ENCODE results near the gene CXCL3. TPM values are rescaled to one million over a fixed set of nuclear protein-coding genes. Genes with fewer than 3 reads are reported as not detected.

CXCL3 gene
- total RNA-seq, 1 donor from 2014 or later: 1.4 TPM

DNA sequence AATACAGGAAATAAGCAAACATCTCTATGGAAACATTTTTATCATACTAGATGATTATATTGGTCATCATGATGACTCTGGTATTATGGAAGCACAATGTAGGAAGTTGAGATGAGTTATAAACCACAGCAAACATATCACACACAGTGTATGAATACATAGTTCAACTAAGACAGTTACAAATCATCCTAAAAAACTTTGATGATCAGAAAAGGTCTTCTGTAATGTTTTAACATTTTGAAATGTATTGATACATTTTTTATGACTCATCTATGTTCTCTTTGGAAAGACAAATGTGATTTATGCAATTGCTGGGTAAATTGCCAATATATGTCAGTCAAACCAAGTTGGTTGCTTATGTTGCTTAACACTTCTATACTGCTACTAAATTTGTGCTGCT is 4.8 kb downstream of the CXCL3 start:
- no peak for FAIRE-seq
- no peaks in the 10 kb centered on the region for H3K27me3 ChIP-seq (ENCODE audit: insufficient read depth, low read length)
- H3K9ac ChIP-seq (ENCODE audit: low read length): no peak overlapping the region
- H3K9me3 ChIP-seq (ENCODE audit: insufficient read depth, low read depth, low read length): no peaks in the 10 kb centered on the region
- TF ChIP-seq EZH2 (IDR thresholded peaks at IDR 0.05; ENCODE audit: insufficient read depth, low read length): no peak
- TF ChIP-seq, protein P1, sequence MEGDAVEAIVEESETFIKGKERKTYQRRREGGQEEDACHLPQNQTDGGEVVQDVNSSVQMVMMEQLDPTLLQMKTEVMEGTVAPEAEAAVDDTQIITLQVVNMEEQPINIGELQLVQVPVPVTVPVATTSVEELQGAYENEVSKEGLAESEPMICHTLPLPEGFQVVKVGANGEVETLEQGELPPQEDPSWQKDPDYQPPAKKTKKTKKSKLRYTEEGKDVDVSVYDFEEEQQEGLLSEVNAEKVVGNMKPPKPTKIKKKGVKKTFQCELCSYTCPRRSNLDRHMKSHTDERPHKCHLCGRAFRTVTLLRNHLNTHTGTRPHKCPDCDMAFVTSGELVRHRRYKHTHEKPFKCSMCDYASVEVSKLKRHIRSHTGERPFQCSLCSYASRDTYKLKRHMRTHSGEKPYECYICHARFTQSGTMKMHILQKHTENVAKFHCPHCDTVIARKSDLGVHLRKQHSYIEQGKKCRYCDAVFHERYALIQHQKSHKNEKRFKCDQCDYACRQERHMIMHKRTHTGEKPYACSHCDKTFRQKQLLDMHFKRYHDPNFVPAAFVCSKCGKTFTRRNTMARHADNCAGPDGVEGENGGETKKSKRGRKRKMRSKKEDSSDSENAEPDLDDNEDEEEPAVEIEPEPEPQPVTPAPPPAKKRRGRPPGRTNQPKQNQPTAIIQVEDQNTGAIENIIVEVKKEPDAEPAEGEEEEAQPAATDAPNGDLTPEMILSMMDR (IDR thresholded peaks at IDR 0.05; ENCODE audit: insufficient read depth, low read depth, low read length): no peak
- no peak for DNase-seq (ENCODE audit: low read depth)
- H3K27ac ChIP-seq (ENCODE audit: low read depth, low read length): no peak overlapping the region
- Mint-ChIP-seq H3K4me1 (ENCODE audit: low read depth, unreplicated experiment) (no peaks in the 10 kb centered on the region), H3K4me3 (ENCODE audit: unreplicated experiment) (no peak overlapping the region), H3K27ac (ENCODE audit: unreplicated experiment) (no peak overlapping the region), H3K36me3 (ENCODE audit: low read depth, unreplicated experiment) (no peaks in the 10 kb centered on the region), H3K9me3 (ENCODE audit: unreplicated experiment) (no peaks in the 10 kb centered on the region), H3K27me3 (ENCODE audit: low read depth, unreplicated experiment) (no peaks in the 10 kb centered on the region)
- H3K4me2 ChIP-seq (ENCODE audit: low read length): no peak overlapping the region
- no peaks in the 10 kb centered on the region for H4K20me1 ChIP-seq (ENCODE audit: insufficient read depth, low read length)
- peaks cover 4% of the 10 kb centered on the region for H3K4me1 ChIP-seq (ENCODE audit: insufficient read depth, low read length)
- H3K79me2 ChIP-seq (ENCODE audit: insufficient read depth, low read length): no peaks in the 10 kb centered on the region
- H2AFZ ChIP-seq (ENCODE audit: low read depth, low read length): no peak overlapping the region
- no peak overlapping the region for H3K4me3 ChIP-seq (ENCODE audit: insufficient read depth, low read depth, low read length)
- no peaks in the 10 kb centered on the region for H3K36me3 ChIP-seq (ENCODE audit: insufficient read depth, low read length)

DNA sequence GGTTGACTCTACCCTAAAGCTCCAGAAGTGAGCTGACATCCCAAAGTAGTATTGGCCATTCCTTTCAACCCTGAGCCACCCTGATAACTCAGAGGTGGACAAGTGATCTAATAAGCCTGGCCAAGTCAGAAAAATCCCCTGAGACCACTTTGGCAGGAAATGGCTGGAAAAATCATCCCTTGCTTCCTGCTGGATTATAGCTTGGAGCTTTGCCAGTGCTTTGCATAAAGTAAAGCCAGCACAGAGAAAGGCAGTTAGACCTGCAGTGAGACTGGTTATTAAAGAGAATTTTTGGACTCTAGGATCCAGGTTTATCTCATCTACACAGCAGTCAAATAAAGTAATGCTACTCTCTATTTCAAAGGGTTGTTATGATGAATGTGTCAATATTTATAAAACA is 6.4 kb downstream of the CXCL3 start:
- FAIRE-seq: no peak

DNA sequence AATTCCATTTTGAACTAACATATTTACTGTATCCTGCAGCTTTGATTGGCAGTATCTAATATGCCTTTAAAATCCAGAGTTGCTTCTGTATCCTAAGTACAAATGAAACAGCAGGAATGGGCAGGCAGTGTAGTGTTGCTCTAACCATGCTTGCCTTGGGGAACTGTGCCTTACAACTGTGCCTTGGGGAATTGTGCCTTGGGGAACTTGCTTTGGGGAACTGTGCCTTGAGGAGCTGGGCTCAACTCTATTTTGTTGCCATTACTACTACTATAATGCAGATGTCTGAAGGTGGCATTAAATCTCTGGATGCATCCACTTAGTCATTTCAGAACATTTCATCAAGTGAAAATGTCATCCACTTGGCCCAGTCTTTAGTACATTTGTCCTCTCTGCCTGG is 6.9 kb downstream of the CXCL3 start:
- Histone ChIP-seq H3K9me3 (ENCODE audit: insufficient read depth, low read depth, low read length) (no peaks in the 10 kb centered on the region), H2AFZ (ENCODE audit: low read depth, low read length) (no peak overlapping the region), H3K79me2 (ENCODE audit: insufficient read depth, low read length) (no peaks in the 10 kb centered on the region), H3K4me3 (ENCODE audit: insufficient read depth, low read depth, low read length) (no peak overlapping the region), H3K36me3 (ENCODE audit: insufficient read depth, low read length) (no peaks in the 10 kb centered on the region), H3K27ac (ENCODE audit: low read depth, low read length) (no peak overlapping the region), H4K20me1 (ENCODE audit: insufficient read depth, low read length) (no peaks in the 10 kb centered on the region), H3K9ac (ENCODE audit: low read length) (no peak overlapping the region), H3K27me3 (ENCODE audit: insufficient read depth, low read length) (no peaks in the 10 kb centered on the region), H3K4me1 (ENCODE audit: insufficient read depth, low read length) (no peaks in the 10 kb centered on the region), H3K4me2 (ENCODE audit: low read length) (no peak overlapping the region)
- no peak overlapping the region for H3K4me3 Mint-ChIP-seq (ENCODE audit: unreplicated experiment)
- FAIRE-seq (no peak), DNase-seq (ENCODE audit: low read depth) (no peak)
- no peak overlapping the region for H3K27ac Mint-ChIP-seq (ENCODE audit: unreplicated experiment)
- no peaks in the 10 kb centered on the region for H3K9me3 Mint-ChIP-seq (ENCODE audit: unreplicated experiment)
- H3K27me3 Mint-ChIP-seq (ENCODE audit: low read depth, unreplicated experiment): no peaks in the 10 kb centered on the region
- TF ChIP-seq, protein P1 (IDR thresholded peaks at IDR 0.05; ENCODE audit: insufficient read depth, low read depth, low read length): no peak
- TF ChIP-seq EZH2 (IDR thresholded peaks at IDR 0.05; ENCODE audit: insufficient read depth, low read length): no peak
- no peaks in the 10 kb centered on the region for H3K36me3 Mint-ChIP-seq (ENCODE audit: low read depth, unreplicated experiment)
- H3K4me1 Mint-ChIP-seq (ENCODE audit: low read depth, unreplicated experiment): no peaks in the 10 kb centered on the region

More for the DNA sequence above, 6.4 kb downstream of the CXCL3 start:
- Mint-ChIP-seq H3K4me1 (ENCODE audit: low read depth, unreplicated experiment) (no peaks in the 10 kb centered on the region), H3K4me3 (ENCODE audit: unreplicated experiment) (no peak overlapping the region), H3K27me3 (ENCODE audit: low read depth, unreplicated experiment) (no peaks in the 10 kb centered on the region), H3K27ac (ENCODE audit: unreplicated experiment) (no peak overlapping the region), H3K9me3 (ENCODE audit: unreplicated experiment) (no peaks in the 10 kb centered on the region), H3K36me3 (ENCODE audit: low read depth, unreplicated experiment) (no peaks in the 10 kb centered on the region)
- TF ChIP-seq EZH2 (IDR thresholded peaks at IDR 0.05; ENCODE audit: insufficient read depth, low read length): no peak
- TF ChIP-seq, protein P1 (IDR thresholded peaks at IDR 0.05; ENCODE audit: insufficient read depth, low read depth, low read length): no peak
- no peak overlapping the region for H2AFZ ChIP-seq (ENCODE audit: low read depth, low read length)
- no peaks in the 10 kb centered on the region for H4K20me1 ChIP-seq (ENCODE audit: insufficient read depth, low read length)
- H3K27ac ChIP-seq (ENCODE audit: low read depth, low read length): no peak overlapping the region
- no peak for DNase-seq (ENCODE audit: low read depth)
- H3K4me3 ChIP-seq (ENCODE audit: insufficient read depth, low read depth, low read length): no peak overlapping the region
- no peaks in the 10 kb centered on the region for H3K36me3 ChIP-seq (ENCODE audit: insufficient read depth, low read length)
- H3K9me3 ChIP-seq (ENCODE audit: insufficient read depth, low read depth, low read length): no peaks in the 10 kb centered on the region
- H3K4me2 ChIP-seq (ENCODE audit: low read length): no peak overlapping the region
- no peaks in the 10 kb centered on the region for H3K79me2 ChIP-seq (ENCODE audit: insufficient read depth, low read length)
- H3K27me3 ChIP-seq (ENCODE audit: insufficient read depth, low read length): no peaks in the 10 kb centered on the region
- no peak overlapping the region for H3K9ac ChIP-seq (ENCODE audit: low read length)
- H3K4me1 ChIP-seq (ENCODE audit: insufficient read depth, low read length): no peaks in the 10 kb centered on the region

Data from astrocyte (in vitro differentiated cells and primary cell).